ENCODE results near the gene PRPH.
A peak's percentile ranks its signal among the peaks of the same experiment; 100 is the strongest.
"Not testable (repeated sequence)": the region's sequence is repeated elsewhere in the genome, so short reads cannot be mapped to it uniquely, and the experiment has no call there.

The PRPH gene

GRCh38 chr12:49298160-49298559, 3.2 kb downstream of the PRPH start:
- DNase-seq (ENCODE audit: low read depth in 2 of 2): no peak

- DNase-seq (ENCODE audit: low read depth in 2 of 2): no peak
These were observed 6.8 kb downstream of the PRPH start for GRCh38 chr12:49301760-49302159.

- no peak for DNase-seq (ENCODE audit: low read depth in 2 of 2)
These were observed 9.2 kb downstream of the PRPH start for GRCh38 chr12:49304161-49304560.

- no peak for DNase-seq (ENCODE audit: low read depth in 2 of 2)
These were observed 11.0 kb downstream of the PRPH start for GRCh38 chr12:49305762-49306510.

GRCh38 chr12:49309386-49309785, 14.4 kb downstream of the PRPH start:
- DNase-seq (ENCODE audit: low read depth in 2 of 2): no peak

GRCh38 chr12:49310451-49311000, 15.6 kb downstream of the PRPH start:
- DNase-seq (ENCODE audit: low read depth in 2 of 2): not testable (repeated sequence)

- no peak for DNase-seq (ENCODE audit: low read depth in 2 of 2)
These were observed 19.9 kb downstream of the PRPH start for GRCh38 chr12:49314811-49315210.

GRCh38 chr12:49317118-49317517, 22.2 kb downstream of the PRPH start:
- DNase-seq (ENCODE audit: low read depth in 2 of 2): not testable (repeated sequence)

GRCh38 chr12:49320411-49321103, 25.6 kb downstream of the PRPH start:
- not testable (repeated sequence) for DNase-seq (ENCODE audit: low read depth in 2 of 2)

- no peak for DNase-seq (ENCODE audit: low read depth in 2 of 2)
These were observed 27.4 kb downstream of the PRPH start for GRCh38 chr12:49322367-49322707.

GRCh38 chr12:49322708-49323523, 28.0 kb downstream of the PRPH start, which contains the start of gene TROAP:
TROAP (plus strand) TSS chr12:49323255; CDS start chr12:49323609, 354 bp downstream.
- DNase-seq (ENCODE audit: low read depth in 2 of 2): peak; percentile 92 to 96

GRCh38 chr12:49323524-49324097, 28.7 kb downstream of the PRPH start:
- no peak for DNase-seq (ENCODE audit: low read depth in 2 of 2)

- no peak for DNase-seq (ENCODE audit: low read depth in 2 of 2)
These were observed 30.7 kb downstream of the PRPH start for GRCh38 chr12:49325606-49326005.

- no peak for DNase-seq (ENCODE audit: low read depth in 2 of 2)
These were observed 32.4 kb downstream of the PRPH start for GRCh38 chr12:49327368-49327767.

GRCh38 chr12:49327887-49328286, 32.9 kb downstream of the PRPH start:
- DNase-seq (ENCODE audit: low read depth in 2 of 2): no peak

GRCh38 chr12:49328816-49329215, 33.9 kb downstream of the PRPH start:
- no peak for DNase-seq (ENCODE audit: low read depth in 2 of 2)

- no peak for DNase-seq (ENCODE audit: low read depth in 2 of 2)
These were observed 35.2 kb downstream of the PRPH start for GRCh38 chr12:49330032-49330619.

- no peak for DNase-seq (ENCODE audit: low read depth in 2 of 2)
These were observed 35.9 kb downstream of the PRPH start for GRCh38 chr12:49330631-49331379.

GRCh38 chr12:49331380-49332222, 36.7 kb downstream of the PRPH start:
- no peak for DNase-seq (ENCODE audit: low read depth in 2 of 2)

- no peak for DNase-seq (ENCODE audit: low read depth in 2 of 2)
These were observed 37.5 kb downstream of the PRPH start for GRCh38 chr12:49332441-49332861.
